Adrenal gland (tissue), 12 donors: Measurements from ENCODE around the gene KIAA0586. TPM values are rescaled to one million over a fixed set of nuclear protein-coding genes. Genes with fewer than 3 reads are reported as not detected.
"Not testable (repeated sequence)": the region's sequence is repeated elsewhere in the genome, so short reads cannot be mapped to it uniquely, and the experiment has no call there.

ENCODE experiments used
- DNase-seq, 7 donors: peaks; one replicate each; pipeline ENCODE4 v3.0.0-alpha.2; 2019 to 2020
- H3K27ac ChIP-seq, 5 donors: fragments of 200-600 bp; sonication (generic) in 4 of 5; 1 replicate in 3 of 5; 2 replicates in 2 of 5; pipeline versions ENCODE4 v1.5.1 to v1.8.0; 2016 to 2020; ENCODE audit warnings: mild to moderate bottlenecking in 1 of 5
- H3K27me3 ChIP-seq: fragments of 200-600 bp; 2 replicates; pipeline ENCODE4 v1.8.0; 2021
- H3K36me3 ChIP-seq, 2 donors: fragments of 200-600 bp; replicated peaks in 1 of 2; 1 replicate in 1 of 2; 2 replicates in 1 of 2; pipeline versions ENCODE4 v1.5.1 to v1.8.0; 2018 to 2022
- H3K4me1 ChIP-seq, 2 donors: fragments of 200-600 bp; replicated peaks in 1 of 2; 1 replicate in 1 of 2; 2 replicates in 1 of 2; pipeline versions ENCODE4 v1.5.1 to v1.8.0; 2018 to 2021
- H3K4me3 ChIP-seq, 4 donors: fragments of 200-600 bp; sonication (generic) in 3 of 4; one replicate each; pipeline ENCODE4 v1.5.1; 2016 to 2018
- H3K9me3 ChIP-seq, 3 donors: fragments of 200-600 bp; sonication (generic) in 1 of 3; replicated peaks in 1 of 3; 1 replicate in 2 of 3; 2 replicates in 1 of 3; pipeline versions ENCODE4 v1.5.1 to v1.8.0; 2016 to 2021
- POLR2A ChIP-seq, 2 donors: fragments of 450-650 bp; IDR thresholded peaks; one replicate each; pipeline ENCODE4 v1.6.1; 2017; ENCODE audit warnings: antibody characterized with exemption in 2 of 2, mild to moderate bottlenecking in 2 of 2, moderate library complexity in 1 of 2
- WGBS, 4 donors: extraction: QIAGEN DNeasy Blood & Tissue Kit in 2 of 4; methylation state at CpG; one replicate each; pipeline versions ENCODE4 v1.1.5 to v1.1.7; 2013 to 2017; 5-methylcytosine and 5-hydroxymethylcytosine counted together
- intact Hi-C, 2 donors: fragments of 100-400 bp; cut with DNase I; formaldehyde crosslinking; loops; one replicate each; pipeline versions ENCODE4 v1.14.1 to v1.15.0; 2022 to 2023
- polyA plus RNA-seq, 3 donors: library from polyadenylated mRNA; stranded (reverse); fragments of 200-250 nt in 2 of 3; fragments of 350-450 nt in 1 of 3; fragmentation: Illumina TruSeq in 1 of 3; extraction: RNeasy Lipid Tissue Mini Kit (QIAGEN cat#74804) in 1 of 3; gene quantifications; one replicate each; pipeline ENCODE4 v1.2.3, GENCODE V29; 2013 to 2014
- total RNA-seq, 9 donors: library from RNA; depleted of rRNA in 4 of 9; stranded (reverse); fragments of >200 nt in 4 of 9; fragments of 120-200 nt in 1 of 9; fragmentation: NEBNext Ultra II Directional in 1 of 9; extraction: Animal tissue kit (Norgen Biotek cat#: 25700) in 1 of 9; gene quantifications; one replicate each; pipeline versions ENCODE4 v1.1.0 to v1.2.4, GENCODE V29; 2013 to 2023
- TF ChIP-seq, protein P1 (sequence below), 6 experiments: fragments of 450-650 bp in 4 of 6; fragments of 200-600 bp in 2 of 6; sonication (generic) in 1 of 6; IDR thresholded peaks; 1 replicate in 5 of 6; 2 replicates in 1 of 6; pipeline versions ENCODE4 v1.5.1 to v1.8.0; 2016 to 2021; ENCODE audit warnings: antibody characterized with exemption in 6 of 6, mild to moderate bottlenecking in 2 of 6, moderate library complexity in 1 of 6
- donor health status: healthy with polysubstance abuse.
- donor health status: Bipolar disorder and iron deficiency.
- donor health status: DM: yes; HTN: yes; CAD: no.
- donor health status: DM: no; HTN: no; CAD: no.
- donor health status: DM: no; HTN: no; CAD: no.
- donor health status: DM: yes; HTN: yes; CAD: no.

The KIAA0586 gene
- total and polyA plus RNA-seq, 12 donors: 9.1 to 28.7 (median 15.9) TPM

DNA sequence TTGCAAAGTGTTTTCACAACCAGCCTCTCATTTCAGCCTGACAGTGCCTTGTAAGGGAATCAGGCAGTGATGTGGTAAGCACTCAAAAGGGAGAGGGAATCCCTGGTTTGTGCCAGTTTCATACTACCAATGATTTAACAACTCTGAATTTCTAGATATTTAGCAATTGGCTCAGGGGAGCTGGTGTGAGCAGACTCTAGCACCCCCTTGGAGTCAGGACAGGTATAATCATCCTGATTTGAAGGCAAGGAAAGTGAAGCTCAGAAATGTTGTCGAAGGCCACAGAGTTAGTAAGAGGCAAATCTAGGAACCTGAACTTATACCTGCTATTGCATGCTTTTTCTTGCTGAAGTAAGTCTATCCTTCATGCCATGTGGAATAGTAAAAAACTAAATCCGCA, 147.1 kb downstream of the KIAA0586 start:
- TF ChIP-seq POLR2A (IDR thresholded peaks at IDR 0.05): no peak
- TF ChIP-seq, protein P1, sequence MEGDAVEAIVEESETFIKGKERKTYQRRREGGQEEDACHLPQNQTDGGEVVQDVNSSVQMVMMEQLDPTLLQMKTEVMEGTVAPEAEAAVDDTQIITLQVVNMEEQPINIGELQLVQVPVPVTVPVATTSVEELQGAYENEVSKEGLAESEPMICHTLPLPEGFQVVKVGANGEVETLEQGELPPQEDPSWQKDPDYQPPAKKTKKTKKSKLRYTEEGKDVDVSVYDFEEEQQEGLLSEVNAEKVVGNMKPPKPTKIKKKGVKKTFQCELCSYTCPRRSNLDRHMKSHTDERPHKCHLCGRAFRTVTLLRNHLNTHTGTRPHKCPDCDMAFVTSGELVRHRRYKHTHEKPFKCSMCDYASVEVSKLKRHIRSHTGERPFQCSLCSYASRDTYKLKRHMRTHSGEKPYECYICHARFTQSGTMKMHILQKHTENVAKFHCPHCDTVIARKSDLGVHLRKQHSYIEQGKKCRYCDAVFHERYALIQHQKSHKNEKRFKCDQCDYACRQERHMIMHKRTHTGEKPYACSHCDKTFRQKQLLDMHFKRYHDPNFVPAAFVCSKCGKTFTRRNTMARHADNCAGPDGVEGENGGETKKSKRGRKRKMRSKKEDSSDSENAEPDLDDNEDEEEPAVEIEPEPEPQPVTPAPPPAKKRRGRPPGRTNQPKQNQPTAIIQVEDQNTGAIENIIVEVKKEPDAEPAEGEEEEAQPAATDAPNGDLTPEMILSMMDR (IDR thresholded peaks at IDR 0.05): no peak
- Histone ChIP-seq H3K36me3 (no peaks in the 10 kb centered on the region), H3K4me1 (no peaks in the 10 kb centered on the region), H3K4me3 (no peak overlapping the region), H3K27ac (no peak overlapping the region), H3K27me3 (no peaks in the 10 kb centered on the region), H3K9me3 (no peaks in the 10 kb centered on the region)
- WGBS, 4 donors: 83 to 97% (median 89%) methylated on average over 2 of the region's 2 CpGs
- intact Hi-C loops: no loop called here
- no peak for DNase-seq

DNA sequence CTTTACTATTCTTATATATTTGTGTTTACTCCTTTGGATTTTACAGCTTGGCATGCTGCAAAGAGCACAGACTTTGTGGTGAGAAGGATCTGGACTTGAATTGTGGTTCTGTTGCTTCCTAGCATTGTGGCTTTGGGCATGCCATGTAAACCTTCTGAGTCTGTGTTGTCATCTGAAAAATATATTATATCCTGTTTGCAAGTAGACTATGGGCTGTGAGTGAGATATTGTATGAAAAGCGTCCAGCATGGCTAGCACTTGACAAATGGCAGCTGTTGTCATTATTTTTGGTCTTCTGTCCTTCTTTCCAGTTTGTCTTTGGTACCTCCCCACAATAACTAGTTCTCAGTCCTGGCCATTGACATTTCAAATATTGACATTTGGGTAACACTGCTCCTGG, 148.4 kb downstream of the KIAA0586 start:
- 14 to 69% (median 68%) methylated on average over 1 of the region's 1 CpG for WGBS, 4 donors
- Histone ChIP-seq H3K4me3 (no peak overlapping the region), H3K27ac (no peak overlapping the region), H3K9me3 (no peaks in the 10 kb centered on the region), H3K27me3 (no peaks in the 10 kb centered on the region), H3K36me3 (no peaks in the 10 kb centered on the region), H3K4me1 (no peaks in the 10 kb centered on the region)
- intact Hi-C loops: no loop called here
- DNase-seq: no peak
- TF ChIP-seq, protein P1 (IDR thresholded peaks at IDR 0.05): no peak
- TF ChIP-seq POLR2A (IDR thresholded peaks at IDR 0.05): no peak

DNA sequence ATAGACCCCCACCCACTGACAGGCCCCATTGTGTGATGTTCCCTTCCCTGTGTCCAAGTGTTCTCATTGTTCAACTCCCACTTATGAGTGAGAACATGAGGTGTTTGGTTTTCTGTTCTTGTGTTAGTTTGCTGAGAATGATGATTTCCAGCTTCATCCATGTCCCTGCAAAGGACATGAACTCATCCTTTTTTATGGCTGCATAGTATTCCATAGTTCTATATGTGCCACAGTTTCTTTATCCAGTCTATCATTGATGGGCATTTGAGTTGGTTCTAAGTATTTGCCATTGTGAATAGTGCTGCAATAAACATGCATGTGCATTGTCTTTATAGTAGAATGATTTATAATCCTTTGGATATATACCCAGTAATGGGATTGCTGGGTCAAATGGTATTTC, 152.5 kb downstream of the KIAA0586 start:
- intact Hi-C loops, H3K27ac ChIP-seq, H3K4me1 ChIP-seq: not testable (repeated sequence)

DNA sequence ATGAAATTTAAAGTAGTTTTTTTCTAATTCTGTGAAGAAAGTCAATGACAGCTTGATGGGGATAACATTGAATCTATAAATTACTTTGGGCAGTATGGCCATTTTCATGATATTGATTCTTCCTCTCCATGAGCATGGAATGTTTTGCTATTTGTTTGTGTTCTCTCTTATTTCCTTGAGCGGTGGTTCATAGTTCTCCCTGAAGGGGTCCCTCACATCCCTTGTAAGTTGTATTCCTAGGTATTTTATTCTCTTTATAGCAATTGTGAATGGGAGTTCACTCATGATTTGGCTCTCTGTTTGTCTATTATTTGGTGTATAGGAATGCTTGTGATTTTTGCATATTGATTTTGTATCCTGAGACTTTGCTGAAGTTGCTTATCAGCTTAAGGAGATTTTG, 153.9 kb downstream of the KIAA0586 start:
- H3K4me1 ChIP-seq, H3K9me3 ChIP-seq, H3K27ac ChIP-seq, DNase-seq, intact Hi-C loops, H3K4me3 ChIP-seq, H3K27me3 ChIP-seq, H3K36me3 ChIP-seq: not testable (repeated sequence)
- WGBS, 4 donors: 90 to 100% (median 97%) methylated on average over 1 of the region's 1 CpG

More for the DNA sequence above, 152.5 kb downstream of the KIAA0586 start:
- not testable (repeated sequence) for H3K27me3 ChIP-seq, H3K36me3 ChIP-seq, H3K9me3 ChIP-seq, DNase-seq, H3K4me3 ChIP-seq

DNA sequence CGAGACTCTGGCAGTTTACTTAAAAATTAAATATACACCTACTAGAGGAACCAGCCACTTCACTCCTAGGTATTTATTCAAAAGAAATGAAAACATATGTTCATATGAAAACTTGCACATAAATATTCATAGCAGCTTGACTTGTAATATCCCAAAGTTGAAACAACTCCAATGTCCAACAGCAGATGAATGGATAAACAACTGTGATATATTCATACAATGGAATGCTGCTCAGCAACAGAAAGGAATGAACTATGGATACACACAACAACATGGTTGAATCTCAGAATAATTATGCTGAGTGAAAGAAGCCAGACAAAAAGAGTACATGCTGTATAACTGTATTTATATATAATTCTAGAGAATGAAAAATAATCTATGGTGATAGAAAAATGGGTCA, 156.9 kb downstream of the KIAA0586 start:
- TF ChIP-seq POLR2A (IDR thresholded peaks at IDR 0.05): no peak
- TF ChIP-seq, protein P1 (IDR thresholded peaks at IDR 0.05): no peak

More for the DNA sequence above, 156.9 kb downstream of the KIAA0586 start:
- no peaks in the 10 kb centered on the region for H3K27me3 ChIP-seq
- no peaks in the 10 kb centered on the region for H3K36me3 ChIP-seq
- 74 to 91% (median 86%) methylated on average over 1 of the region's 1 CpG for WGBS, 4 donors
- no peak overlapping the region for H3K4me3 ChIP-seq
- no peak for DNase-seq
- intact Hi-C loops: no loop called here
- H3K27ac ChIP-seq: no peak overlapping the region
- H3K9me3 ChIP-seq: no peaks in the 10 kb centered on the region
- no peaks in the 10 kb centered on the region for H3K4me1 ChIP-seq
